Uterus (tissue), 4 donors: ENCODE measurements around the gene CATSPER1. TPM values are rescaled to one million over a fixed set of nuclear protein-coding genes. Genes with fewer than 3 reads are reported as not detected.

Experiments used
- DNase-seq, 2 donors: peaks; one replicate each; pipeline ENCODE4 v3.0.0-alpha.2; 2019 to 2020
- H3K27ac ChIP-seq, 2 donors: fragments of 200-600 bp; sonication (generic); 1 replicate in 1 of 2; 2 replicates in 1 of 2; pipeline ENCODE4 v1.5.1; 2016 to 2018
- H3K27me3 ChIP-seq, 2 donors: fragments of 200-600 bp; sonication (generic); one replicate each; pipeline ENCODE4 v1.5.1; 2018 to 2019; ENCODE audit warnings: control low read depth in 1 of 2
- H3K36me3 ChIP-seq, 2 donors: fragments of 200-600 bp; sonication (generic); one replicate each; pipeline ENCODE4 v1.5.1; 2019; ENCODE audit warnings: control low read depth in 1 of 2
- H3K4me1 ChIP-seq, 2 donors: fragments of 200-600 bp; sonication (generic); one replicate each; pipeline ENCODE4 v1.5.1; 2018 to 2019; ENCODE audit warnings: control low read depth in 1 of 2
- H3K4me3 ChIP-seq, 2 donors: fragments of 200-600 bp; sonication (generic); 1 replicate in 1 of 2; 2 replicates in 1 of 2; pipeline ENCODE4 v1.5.1; 2018 to 2019; ENCODE audit warnings: mild to moderate bottlenecking in 1 of 2
- H3K9me3 ChIP-seq, 2 donors: fragments of 200-600 bp; sonication (generic); one replicate each; pipeline ENCODE4 v1.5.1; 2019; ENCODE audit warnings: control low read depth in 1 of 2
- POLR2A ChIP-seq, 2 donors: fragments of 450-650 bp; IDR thresholded peaks; one replicate each; pipeline ENCODE4 v1.6.1; 2016; ENCODE audit warnings: antibody characterized with exemption in 2 of 2, mild to moderate bottlenecking in 1 of 2, moderate library complexity in 1 of 2
- intact Hi-C: fragments of 100-400 bp; cut with DNase I; formaldehyde crosslinking; loops from one replicate; pipeline ENCODE4 v1.15.1; 2023; ENCODE audit warnings: low total_unique reads
- total RNA-seq, 4 donors: library from RNA; depleted of rRNA in 3 of 4; stranded (reverse); fragments of >200 nt in 3 of 4; gene quantifications; one replicate each; pipeline versions ENCODE4 v1.1.0 to v1.2.4, GENCODE V29; 2014 to 2023
- TF ChIP-seq, protein P1 (sequence below), 4 experiments: fragments of 200-600 bp in 2 of 4; fragments of 450-650 bp in 2 of 4; sonication (generic) in 2 of 4; IDR thresholded peaks; one replicate each; pipeline ENCODE4 v1.5.1; 2016 to 2019; ENCODE audit warnings: antibody characterized with exemption in 4 of 4, mild to moderate bottlenecking in 2 of 4, moderate library complexity in 1 of 4
- donor health status: DM: yes; HTN: yes; CAD: no.

CATSPER1 gene
- total RNA-seq, 4 donors from 2014 or later: 0.26 TPM; not detected in 3

GRCh38 chr11:66068154-66068821 is 42.0 kb upstream of the CATSPER1 start:
- Histone ChIP-seq H3K27ac (peak overlapping the region; percentile 86 to 89), H3K4me3 (no peak overlapping the region), H3K36me3 (no peaks in the 10 kb centered on the region), H3K9me3 (no peaks in the 10 kb centered on the region), H3K4me1 (no peaks in the 10 kb centered on the region), H3K27me3 (no peaks in the 10 kb centered on the region)
- TF ChIP-seq, protein P1, sequence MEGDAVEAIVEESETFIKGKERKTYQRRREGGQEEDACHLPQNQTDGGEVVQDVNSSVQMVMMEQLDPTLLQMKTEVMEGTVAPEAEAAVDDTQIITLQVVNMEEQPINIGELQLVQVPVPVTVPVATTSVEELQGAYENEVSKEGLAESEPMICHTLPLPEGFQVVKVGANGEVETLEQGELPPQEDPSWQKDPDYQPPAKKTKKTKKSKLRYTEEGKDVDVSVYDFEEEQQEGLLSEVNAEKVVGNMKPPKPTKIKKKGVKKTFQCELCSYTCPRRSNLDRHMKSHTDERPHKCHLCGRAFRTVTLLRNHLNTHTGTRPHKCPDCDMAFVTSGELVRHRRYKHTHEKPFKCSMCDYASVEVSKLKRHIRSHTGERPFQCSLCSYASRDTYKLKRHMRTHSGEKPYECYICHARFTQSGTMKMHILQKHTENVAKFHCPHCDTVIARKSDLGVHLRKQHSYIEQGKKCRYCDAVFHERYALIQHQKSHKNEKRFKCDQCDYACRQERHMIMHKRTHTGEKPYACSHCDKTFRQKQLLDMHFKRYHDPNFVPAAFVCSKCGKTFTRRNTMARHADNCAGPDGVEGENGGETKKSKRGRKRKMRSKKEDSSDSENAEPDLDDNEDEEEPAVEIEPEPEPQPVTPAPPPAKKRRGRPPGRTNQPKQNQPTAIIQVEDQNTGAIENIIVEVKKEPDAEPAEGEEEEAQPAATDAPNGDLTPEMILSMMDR (IDR thresholded peaks at IDR 0.05): peak; percentile 70 to 87 (median 78)
- no peak for TF ChIP-seq POLR2A (IDR thresholded peaks at IDR 0.05)
- intact Hi-C loops: no loop called here
- peak; percentile 61 to 71 for DNase-seq

DNA sequence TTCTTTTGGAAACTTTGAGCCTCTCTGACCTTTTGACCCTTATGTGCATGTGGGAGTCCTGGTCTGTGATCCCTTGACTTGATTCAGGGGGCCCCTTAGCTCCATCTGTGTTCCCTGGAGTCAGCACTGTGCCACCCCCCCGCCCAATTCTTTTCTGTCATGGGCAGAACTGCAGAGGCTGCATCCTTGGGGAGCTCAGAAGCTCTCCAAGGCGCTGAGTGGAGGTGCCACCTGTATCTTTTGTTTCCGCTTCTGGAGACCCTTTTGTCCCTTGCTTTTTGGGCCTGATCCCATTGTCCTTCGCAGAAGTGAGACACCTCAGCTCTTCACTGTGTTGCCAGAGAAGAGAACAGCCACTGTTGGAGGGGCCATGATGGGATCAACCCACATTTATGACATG is 41.4 kb upstream of the CATSPER1 start:
- Histone ChIP-seq H3K4me3 (no peak overlapping the region), H3K9me3 (no peaks in the 10 kb centered on the region), H3K4me1 (no peaks in the 10 kb centered on the region), H3K36me3 (no peaks in the 10 kb centered on the region), H3K27me3 (no peaks in the 10 kb centered on the region), H3K27ac (peak overlapping the region; percentile 86 to 89)
- intact Hi-C loops: no loop called here
- TF ChIP-seq, protein P1 (IDR thresholded peaks at IDR 0.05): no peak
- no peak for TF ChIP-seq POLR2A (IDR thresholded peaks at IDR 0.05)
- no peak for DNase-seq

DNA sequence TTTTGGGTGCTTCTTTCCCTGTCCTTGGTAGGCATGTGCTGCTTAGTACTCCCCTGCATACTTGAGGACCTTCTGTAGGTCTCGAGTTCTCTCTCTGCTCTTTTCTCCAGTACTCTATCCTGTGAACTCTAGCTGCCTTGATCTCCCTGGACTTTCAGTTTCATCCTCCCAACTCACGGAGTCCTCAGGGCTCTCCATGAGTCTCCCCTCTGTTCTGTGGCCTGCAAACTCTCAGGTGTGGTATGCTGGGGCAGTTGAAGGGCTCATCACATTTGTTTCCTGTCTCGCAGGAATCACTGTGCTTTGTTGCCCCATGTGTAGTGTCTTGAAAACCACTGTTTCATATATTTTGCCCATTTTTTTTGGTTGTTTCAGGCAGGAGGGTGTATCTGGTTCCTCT is 40.5 kb upstream of the CATSPER1 start:
- no peaks in the 10 kb centered on the region for H3K9me3 ChIP-seq
- no peak overlapping the region for H3K27ac ChIP-seq
- no peaks in the 10 kb centered on the region for H3K36me3 ChIP-seq
- no peaks in the 10 kb centered on the region for H3K4me1 ChIP-seq
- no peaks in the 10 kb centered on the region for H3K27me3 ChIP-seq
- no peak for DNase-seq
- intact Hi-C loops: no loop called here
- H3K4me3 ChIP-seq: no peak overlapping the region
- no peak for TF ChIP-seq POLR2A (IDR thresholded peaks at IDR 0.05)
- TF ChIP-seq, protein P1 (IDR thresholded peaks at IDR 0.05): no peak

DNA sequence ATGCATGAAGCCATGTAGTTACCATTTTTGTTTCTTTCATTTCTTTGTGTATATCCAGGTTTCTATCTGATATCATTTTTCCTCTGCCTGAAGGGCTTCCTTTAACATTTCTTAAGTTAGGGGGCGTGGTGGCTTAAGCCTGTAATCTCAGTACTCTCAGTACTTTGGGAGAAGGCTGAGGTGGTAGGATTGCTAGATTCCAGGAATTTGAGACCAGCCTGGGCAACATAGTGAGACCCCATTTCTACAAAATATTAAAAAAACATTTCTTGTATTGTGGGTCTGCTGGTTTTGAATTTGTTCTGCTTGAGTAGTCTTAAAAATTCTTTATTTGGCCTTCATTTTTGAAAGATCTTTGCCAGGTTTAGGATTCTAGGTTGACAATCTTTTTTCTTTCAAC is 38.3 kb upstream of the CATSPER1 start:
- no peak overlapping the region for H3K4me3 ChIP-seq
- H3K27me3 ChIP-seq: no peaks in the 10 kb centered on the region
- no peak overlapping the region for H3K27ac ChIP-seq
- H3K9me3 ChIP-seq: no peaks in the 10 kb centered on the region
- DNase-seq: no peak
- no peak for TF ChIP-seq POLR2A (IDR thresholded peaks at IDR 0.05)
- TF ChIP-seq, protein P1 (IDR thresholded peaks at IDR 0.05): no peak
- no peaks in the 10 kb centered on the region for H3K4me1 ChIP-seq
- H3K36me3 ChIP-seq: no peaks in the 10 kb centered on the region
- intact Hi-C loops: no loop called here

DNA sequence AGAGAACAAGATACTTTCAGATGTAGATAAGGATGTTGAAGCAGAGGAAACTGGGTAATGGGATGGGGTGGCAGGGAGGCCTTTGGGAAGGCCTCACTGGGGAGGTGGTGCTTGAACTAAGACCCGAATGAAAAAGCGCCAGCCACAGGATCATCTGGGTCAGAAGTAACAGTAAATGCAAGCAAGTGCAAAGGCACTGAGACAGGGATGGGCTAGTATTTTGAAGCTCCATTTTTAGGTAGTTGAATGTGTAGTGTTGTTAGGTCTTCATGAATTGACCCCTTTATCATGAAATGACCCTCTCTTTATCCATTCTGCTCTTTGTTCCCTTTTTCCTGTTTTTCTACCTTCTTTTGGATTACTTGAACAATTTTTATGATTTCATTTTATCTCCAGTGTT is 37.6 kb upstream of the CATSPER1 start:
- Histone ChIP-seq H3K4me1 (no peaks in the 10 kb centered on the region), H3K36me3 (no peaks in the 10 kb centered on the region), H3K27me3 (no peaks in the 10 kb centered on the region), H3K27ac (no peak overlapping the region), H3K9me3 (no peaks in the 10 kb centered on the region), H3K4me3 (no peak overlapping the region)
- DNase-seq: no peak
- intact Hi-C loops: no loop called here
- no peak for TF ChIP-seq POLR2A (IDR thresholded peaks at IDR 0.05)
- TF ChIP-seq, protein P1 (IDR thresholded peaks at IDR 0.05): no peak
